Astrocyte (in vitro differentiated cells and primary cell): Measurements from ENCODE around the gene SREBF2. TPM values are rescaled to one million over a fixed set of nuclear protein-coding genes. Genes with fewer than 3 reads are reported as not detected.

Source experiments
- DNase-seq: peaks from one replicate; pipeline ENCODE4 v3.0.0-alpha.2; 2010; ENCODE audit warnings: low read depth
- FAIRE-seq: peaks from 2 replicates; lab custom pipeline; 2011; peaks lifted over from hg19 to GRCh38; lab: Jason Lieb, UNC
- H2AFZ ChIP-seq: 2 replicates; pipeline ENCODE4 v1.6.0; 2012; ENCODE audit warnings: low read depth, low read length, inconsistent platforms
- H3K27ac ChIP-seq: 2 replicates; pipeline ENCODE4 v1.5.1; 2011; ENCODE audit warnings: low read depth, low read length, inconsistent platforms
- H3K27me3 ChIP-seq: 2 replicates; pipeline ENCODE4 v1.6.0; 2011; ENCODE audit warnings: low read length, inconsistent platforms; ENCODE audit not compliant: insufficient read depth
- H3K36me3 ChIP-seq: 2 replicates; pipeline ENCODE4 v1.5.1; 2011; ENCODE audit warnings: low read length, inconsistent platforms; ENCODE audit not compliant: insufficient read depth
- H3K4me1 ChIP-seq: 2 replicates; pipeline ENCODE4 v1.5.1; 2011; ENCODE audit warnings: low read length, inconsistent platforms; ENCODE audit not compliant: insufficient read depth
- H3K4me2 ChIP-seq: 2 replicates; pipeline ENCODE4 v1.6.0; 2012; ENCODE audit warnings: low read length, inconsistent platforms
- H3K4me3 ChIP-seq: 2 replicates; pipeline ENCODE4 v1.5.1; 2011; ENCODE audit warnings: low read depth, mild to moderate bottlenecking, low read length, inconsistent platforms; ENCODE audit not compliant: insufficient read depth
- H3K79me2 ChIP-seq: 2 replicates; pipeline ENCODE4 v1.6.0; 2012; ENCODE audit warnings: mild to moderate bottlenecking, low read length, inconsistent platforms; ENCODE audit not compliant: insufficient read depth
- H3K9ac ChIP-seq: 2 replicates; pipeline ENCODE4 v1.6.0; 2012; ENCODE audit warnings: mild to moderate bottlenecking, low read length, inconsistent platforms
- H3K9me3 ChIP-seq: 2 replicates; pipeline ENCODE4 v1.5.1; 2012; ENCODE audit warnings: low read depth, mild to moderate bottlenecking, low read length, inconsistent platforms; ENCODE audit not compliant: insufficient read depth
- H4K20me1 ChIP-seq: 2 replicates; pipeline ENCODE4 v1.6.0; 2012; ENCODE audit warnings: low read length, inconsistent platforms; ENCODE audit not compliant: insufficient read depth
- H3K27ac Mint-ChIP-seq: one replicate; pipeline ENCODE4 v1.8.0; 2021; ENCODE audit warnings: mild to moderate bottlenecking, mixed read lengths; ENCODE audit not compliant: unreplicated experiment
- H3K27me3 Mint-ChIP-seq: one replicate; pipeline ENCODE4 v1.8.0; 2021; ENCODE audit warnings: low read depth, mixed read lengths; ENCODE audit not compliant: unreplicated experiment
- H3K36me3 Mint-ChIP-seq: one replicate; pipeline ENCODE4 v1.8.0; 2021; ENCODE audit warnings: low read depth, mixed read lengths; ENCODE audit not compliant: unreplicated experiment
- H3K4me1 Mint-ChIP-seq: one replicate; pipeline ENCODE4 v1.8.0; 2021; ENCODE audit warnings: low read depth, mixed read lengths; ENCODE audit not compliant: unreplicated experiment
- H3K4me3 Mint-ChIP-seq: one replicate; pipeline ENCODE4 v1.8.0; 2021; ENCODE audit warnings: mild to moderate bottlenecking, moderate library complexity, mixed read lengths; ENCODE audit not compliant: unreplicated experiment
- H3K9me3 Mint-ChIP-seq: one replicate; pipeline ENCODE4 v1.8.0; 2021; ENCODE audit warnings: mild to moderate bottlenecking, mixed read lengths; ENCODE audit not compliant: unreplicated experiment
- EZH2 ChIP-seq: IDR thresholded peaks from 2 replicates; pipeline ENCODE4 v1.6.1; 2012; ENCODE audit warnings: mild to moderate bottlenecking, low read length, inconsistent platforms; ENCODE audit not compliant: insufficient read depth
- total RNA-seq: library from RNA; stranded (reverse); gene quantifications from 2 replicates; pipeline ENCODE4 v1.2.1, GENCODE V29; 2021
- TF ChIP-seq, protein P1 (sequence below): IDR thresholded peaks from 2 replicates; pipeline ENCODE4 v1.5.1; 2011; ENCODE audit warnings: low read depth, mild to moderate bottlenecking, inconsistent platforms, low read length, moderate library complexity; ENCODE audit not compliant: insufficient read depth

Gene SREBF2
- total RNA-seq, 1 donor from 2014 or later, result 83.9 TPM

DNA sequence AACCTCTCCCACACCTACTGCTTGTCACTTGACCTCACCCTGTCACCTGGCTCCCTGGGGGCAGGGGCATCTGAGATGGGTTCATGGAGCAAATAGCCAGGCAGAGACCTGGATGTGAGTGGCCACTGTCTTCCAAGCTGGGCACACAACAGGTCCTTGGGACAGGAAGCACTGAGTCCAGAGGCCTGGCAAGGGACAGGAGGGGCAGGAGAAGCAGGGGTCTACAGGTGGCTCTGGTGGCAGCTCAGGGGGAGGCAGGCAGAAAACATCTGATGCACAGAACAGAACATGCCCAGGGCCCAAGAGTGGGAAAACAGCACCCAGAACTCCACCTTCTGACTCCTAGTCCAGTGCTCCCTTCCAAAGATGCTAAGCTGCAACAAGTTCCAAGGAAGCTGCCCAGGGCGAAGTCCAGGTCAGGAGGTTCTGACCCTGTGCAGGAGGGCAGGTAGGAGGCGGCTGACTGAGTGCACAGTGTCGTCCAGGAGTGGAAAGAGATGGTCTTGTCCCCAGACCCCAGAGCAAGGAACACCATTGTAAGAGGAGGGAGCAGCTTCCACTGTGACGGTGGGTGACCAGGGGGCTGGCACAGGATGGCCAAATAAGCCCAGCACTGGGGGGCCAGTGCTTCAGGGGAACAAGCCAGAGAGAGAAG lies 90.2 kb downstream of the SREBF2 start:
- no peak overlapping the region for H2AFZ ChIP-seq
- no peaks in the 10 kb centered on the region for H3K79me2 ChIP-seq
- Mint-ChIP-seq H3K27me3 (peaks cover 33% of the 10 kb centered on the region), H3K9me3 (no peaks in the 10 kb centered on the region), H3K36me3 (no peaks in the 10 kb centered on the region), H3K4me1 (peaks cover 3% of the 10 kb centered on the region), H3K4me3 (no peak overlapping the region), H3K27ac (no peak overlapping the region)
- peaks cover 7% of the 10 kb centered on the region for H3K4me1 ChIP-seq
- DNase-seq (no peak), FAIRE-seq (no peak)
- H3K4me3 ChIP-seq, result no peak overlapping the region
- H3K9ac ChIP-seq, result no peak overlapping the region
- TF ChIP-seq, protein P1, sequence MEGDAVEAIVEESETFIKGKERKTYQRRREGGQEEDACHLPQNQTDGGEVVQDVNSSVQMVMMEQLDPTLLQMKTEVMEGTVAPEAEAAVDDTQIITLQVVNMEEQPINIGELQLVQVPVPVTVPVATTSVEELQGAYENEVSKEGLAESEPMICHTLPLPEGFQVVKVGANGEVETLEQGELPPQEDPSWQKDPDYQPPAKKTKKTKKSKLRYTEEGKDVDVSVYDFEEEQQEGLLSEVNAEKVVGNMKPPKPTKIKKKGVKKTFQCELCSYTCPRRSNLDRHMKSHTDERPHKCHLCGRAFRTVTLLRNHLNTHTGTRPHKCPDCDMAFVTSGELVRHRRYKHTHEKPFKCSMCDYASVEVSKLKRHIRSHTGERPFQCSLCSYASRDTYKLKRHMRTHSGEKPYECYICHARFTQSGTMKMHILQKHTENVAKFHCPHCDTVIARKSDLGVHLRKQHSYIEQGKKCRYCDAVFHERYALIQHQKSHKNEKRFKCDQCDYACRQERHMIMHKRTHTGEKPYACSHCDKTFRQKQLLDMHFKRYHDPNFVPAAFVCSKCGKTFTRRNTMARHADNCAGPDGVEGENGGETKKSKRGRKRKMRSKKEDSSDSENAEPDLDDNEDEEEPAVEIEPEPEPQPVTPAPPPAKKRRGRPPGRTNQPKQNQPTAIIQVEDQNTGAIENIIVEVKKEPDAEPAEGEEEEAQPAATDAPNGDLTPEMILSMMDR, result no peak
- TF ChIP-seq EZH2, result no peak
- no peaks in the 10 kb centered on the region for H3K36me3 ChIP-seq
- H3K9me3 ChIP-seq, result no peaks in the 10 kb centered on the region
- peaks cover 10% of the 10 kb centered on the region for H3K27me3 ChIP-seq
- H3K4me2 ChIP-seq, result no peak overlapping the region
- no peak overlapping the region for H3K27ac ChIP-seq
- H4K20me1 ChIP-seq, result no peaks in the 10 kb centered on the region

DNA sequence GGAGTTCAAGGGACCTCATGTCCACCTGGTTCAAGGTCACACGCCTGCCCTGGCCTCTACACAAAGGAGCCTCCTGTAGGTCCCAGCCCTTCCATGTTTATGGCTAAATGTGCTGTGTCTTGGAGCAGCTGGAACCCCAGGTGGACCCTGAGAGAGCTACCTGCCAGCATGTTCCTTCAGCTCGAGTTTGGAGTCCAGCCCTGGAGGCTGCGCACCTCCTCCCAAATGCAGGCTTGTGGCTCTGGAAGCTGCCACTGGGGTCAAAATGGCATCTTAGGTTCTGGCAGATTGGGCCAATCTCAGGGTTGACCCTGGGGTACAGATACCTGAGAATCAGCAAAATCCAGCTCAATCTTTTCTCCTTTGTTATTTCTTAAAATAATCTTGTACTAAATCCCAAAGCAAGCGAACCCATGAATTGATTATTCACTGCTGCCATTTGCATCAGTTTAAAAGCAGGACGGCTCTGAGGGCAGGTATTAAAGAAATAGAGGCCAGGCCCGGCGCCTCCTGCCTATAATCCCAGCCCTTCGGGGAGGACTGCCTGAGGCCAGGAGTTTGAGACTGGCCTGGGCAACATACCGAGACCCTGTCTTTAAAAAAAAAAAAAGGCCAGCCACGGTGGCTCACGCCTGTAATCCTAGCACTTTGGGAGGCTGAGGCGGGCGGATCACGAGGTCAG lies 90.8 kb downstream of the SREBF2 start:
- Histone ChIP-seq H3K27me3 (peaks cover 10% of the 10 kb centered on the region), H3K79me2 (no peaks in the 10 kb centered on the region), H3K9ac (no peak overlapping the region), H2AFZ (no peak overlapping the region), H4K20me1 (no peaks in the 10 kb centered on the region), H3K27ac (no peak overlapping the region), H3K4me1 (peaks cover 3% of the 10 kb centered on the region), H3K36me3 (no peaks in the 10 kb centered on the region), H3K4me3 (no peak overlapping the region), H3K4me2 (no peak overlapping the region), H3K9me3 (no peaks in the 10 kb centered on the region)
- Mint-ChIP-seq H3K27ac (no peak overlapping the region), H3K36me3 (no peaks in the 10 kb centered on the region), H3K4me1 (no peaks in the 10 kb centered on the region), H3K9me3 (no peaks in the 10 kb centered on the region), H3K27me3 (peaks cover 32% of the 10 kb centered on the region), H3K4me3 (no peak overlapping the region)
- TF ChIP-seq, protein P1, result no peak
- no peak for TF ChIP-seq EZH2
- no peak for DNase-seq
- FAIRE-seq, result no peak
